WTC11 (cell line): Measurements from ENCODE around the gene SORCS2. TPM values are rescaled to one million over a fixed set of nuclear protein-coding genes. Genes with fewer than 3 reads are reported as not detected.

Source experiments
- ATAC-seq: fragments of 200-7000 bp; cut with Tn5 transposase; 2 replicates; pipeline ENCODE4 v1.10.0; 2021; ENCODE audit warnings: mild to moderate bottlenecking, moderate library complexity
- CTCF ChIA-PET: fragments of 300-600 bp; sonication (Branson Sonifier 250); formaldehyde crosslinking; loops from one replicate; lab custom pipeline; 2021; ENCODE audit warnings: antibody characterized with exemption; lab: Charles Lee
- POLR2A ChIA-PET: fragments of 350-600 bp; sonication (Branson Sonifier 250); formaldehyde crosslinking; loops from one replicate; lab custom pipeline; 2021; ENCODE audit warnings: antibody characterized with exemption; lab: Charles Lee
- DNase-seq: peaks from one replicate; pipeline ENCODE4 v3.0.0; 2021; ENCODE audit warnings: low spot score
- H3K27ac Mint-ChIP-seq: 2 replicates; pipeline ENCODE4 v1.8.0; 2021; ENCODE audit warnings: mixed read lengths
- H3K27me3 Mint-ChIP-seq: 2 replicates; pipeline ENCODE4 v1.8.0; 2021; ENCODE audit warnings: low read depth, mild to moderate bottlenecking, moderate library complexity, mixed read lengths
- H3K36me3 Mint-ChIP-seq: 2 replicates; pipeline ENCODE4 v1.8.0; 2021; ENCODE audit warnings: mixed read lengths
- H3K4me1 Mint-ChIP-seq: 2 replicates; pipeline ENCODE4 v1.8.0; 2022; ENCODE audit warnings: mixed read lengths
- H3K4me3 Mint-ChIP-seq: 2 replicates; pipeline ENCODE4 v1.8.0; 2021; ENCODE audit warnings: mild to moderate bottlenecking, moderate library complexity, mixed read lengths
- H3K9me3 Mint-ChIP-seq: 2 replicates; pipeline ENCODE4 v1.8.0; 2021; ENCODE audit warnings: mixed read lengths
- ATF1 ChIP-seq: sonication (generic); formaldehyde crosslinking; IDR thresholded peaks from 2 replicates; pipeline ENCODE4 v1.8.1; 2023; ENCODE audit warnings: mild to moderate bottlenecking, moderate library complexity, missing genetic modification reagents
- ATF3 ChIP-seq: sonication (generic); formaldehyde crosslinking; conservative IDR thresholded peaks from 2 replicates; pipeline ENCODE4 v1.8.1; 2022; ENCODE audit warnings: mild to moderate bottlenecking, missing genetic modification reagents
- ATF6 ChIP-seq: sonication (generic); formaldehyde crosslinking; IDR thresholded peaks from 2 replicates; pipeline ENCODE4 v1.8.1; 2023; ENCODE audit warnings: mild to moderate bottlenecking, missing genetic modification reagents
- CDX4 ChIP-seq: fragments of 250-450 bp; sonication (Bioruptor Pico); IDR thresholded peaks from 2 replicates; pipeline ENCODE4 v1.9.0; 2021; ENCODE audit warnings: moderate library complexity, mild to moderate bottlenecking, inconsistent platforms, borderline replicate concordance
- CREB1 ChIP-seq: sonication (generic); formaldehyde crosslinking; IDR thresholded peaks from 2 replicates; pipeline ENCODE4 v1.8.0; 2023; ENCODE audit warnings: mild to moderate bottlenecking, missing genetic modification reagents
- E2F4 ChIP-seq: sonication (generic); formaldehyde crosslinking; IDR thresholded peaks from 2 replicates; pipeline ENCODE4 v1.8.1; 2022; ENCODE audit warnings: low read depth, mild to moderate bottlenecking, moderate library complexity, missing genetic modification reagents, borderline replicate concordance
- E2F5 ChIP-seq: sonication (generic); formaldehyde crosslinking; IDR thresholded peaks from 2 replicates; pipeline ENCODE4 v1.8.1; 2022; ENCODE audit warnings: mild to moderate bottlenecking, moderate library complexity, missing genetic modification reagents
- EMX1 ChIP-seq: fragments of 250-450 bp; sonication (Bioruptor Pico); IDR thresholded peaks from 2 replicates; pipeline ENCODE4 v1.8.0; 2021; ENCODE audit warnings: mild to moderate bottlenecking
- ETV6 ChIP-seq: sonication (generic); formaldehyde crosslinking; IDR thresholded peaks from 2 replicates; pipeline ENCODE4 v1.8.1; 2022; ENCODE audit warnings: mild to moderate bottlenecking, missing genetic modification reagents
- FOXJ3 ChIP-seq: sonication (generic); formaldehyde crosslinking; IDR thresholded peaks from 2 replicates; pipeline ENCODE4 v1.9.0; 2021; ENCODE audit warnings: missing genetic modification reagents, mild to moderate bottlenecking, borderline replicate concordance
- FOXP1 ChIP-seq: sonication (generic); formaldehyde crosslinking; IDR thresholded peaks from 2 replicates; pipeline ENCODE4 v1.8.0; 2022; ENCODE audit warnings: missing genetic modification reagents, mild to moderate bottlenecking, moderate library complexity, borderline replicate concordance
- GABPB1 ChIP-seq: sonication (generic); formaldehyde crosslinking; IDR thresholded peaks from 2 replicates; pipeline ENCODE4 v1.8.1; 2023; ENCODE audit warnings: mild to moderate bottlenecking, missing genetic modification reagents
- GRHL2 ChIP-seq: fragments of 250-450 bp; sonication (Bioruptor Pico); IDR thresholded peaks from 2 replicates; pipeline ENCODE4 v1.8.0; 2022; ENCODE audit warnings: mild to moderate bottlenecking, moderate library complexity; ENCODE audit not compliant: insufficient replicate concordance, severe bottlenecking
- JAZF1 ChIP-seq: fragments of 250-450 bp; sonication (Bioruptor Pico); IDR thresholded peaks from 2 replicates; pipeline ENCODE4 v1.9.0; 2021; ENCODE audit warnings: moderate library complexity, mild to moderate bottlenecking, inconsistent platforms
- KAT7 ChIP-seq: sonication (generic); formaldehyde crosslinking; IDR thresholded peaks from 2 replicates; pipeline ENCODE4 v1.8.1; 2023; ENCODE audit warnings: missing genetic modification reagents, mild to moderate bottlenecking, borderline replicate concordance
- MXD4 ChIP-seq: fragments of 250-450 bp; sonication (Bioruptor Pico); IDR thresholded peaks from 2 replicates; pipeline ENCODE4 v1.8.0; 2021; ENCODE audit warnings: mild to moderate bottlenecking, moderate library complexity, borderline replicate concordance
- SMAD4 ChIP-seq: sonication (generic); formaldehyde crosslinking; IDR thresholded peaks from 2 replicates; pipeline ENCODE4 v1.8.0; 2022; ENCODE audit warnings: mild to moderate bottlenecking, missing genetic modification reagents
- SOX15 ChIP-seq: fragments of 250-450 bp; sonication (Bioruptor Pico); IDR thresholded peaks from 2 replicates; pipeline ENCODE4 v1.9.0; 2021; ENCODE audit warnings: mild to moderate bottlenecking
- TEAD1 ChIP-seq: sonication (generic); formaldehyde crosslinking; IDR thresholded peaks from 2 replicates; pipeline ENCODE4 v1.8.0; 2022; ENCODE audit warnings: mild to moderate bottlenecking, missing genetic modification reagents
- USF1 ChIP-seq: sonication (generic); formaldehyde crosslinking; IDR thresholded peaks from 2 replicates; pipeline ENCODE4 v1.8.0; 2022; ENCODE audit warnings: mild to moderate bottlenecking, missing genetic modification reagents
- ZBTB21 ChIP-seq: sonication (generic); formaldehyde crosslinking; IDR thresholded peaks from 2 replicates; pipeline ENCODE4 v1.8.1; 2023; ENCODE audit warnings: mild to moderate bottlenecking, missing genetic modification reagents, borderline replicate concordance
- ZMAT4 ChIP-seq: fragments of 250-450 bp; sonication (Bioruptor Pico); IDR thresholded peaks from 2 replicates; pipeline ENCODE4 v1.9.0; 2021; ENCODE audit warnings: mild to moderate bottlenecking
- ZNF263 ChIP-seq: sonication (generic); formaldehyde crosslinking; IDR thresholded peaks from 2 replicates; pipeline ENCODE4 v1.8.1; 2022; ENCODE audit warnings: low read depth, mild to moderate bottlenecking, moderate library complexity, missing genetic modification reagents
- ZSCAN18 ChIP-seq: fragments of 250-450 bp; sonication (Bioruptor Pico); IDR thresholded peaks from 2 replicates; pipeline ENCODE4 v2.1.2; 2022; ENCODE audit warnings: mild to moderate bottlenecking, moderate library complexity
- total RNA-seq: library from RNA; stranded (reverse); gene quantifications from 3 replicates; pipeline ENCODE4 v1.2.3, GENCODE V29; 2021

The SORCS2 gene
- total RNA-seq, 1 experiment from 2014 or later = 6.6 TPM

- POLR2A ChIA-PET = no interaction called here
- Mint-ChIP-seq H3K4me1 (no peaks in the 10 kb centered on the region), H3K27me3 (no peaks in the 10 kb centered on the region; the same call in 1 of the 2 replicates)
- no peak for ATAC-seq
- CTCF ChIA-PET = no interaction called here
- TF ChIP-seq USF1 (CRISPR knock-in tag) (no peak), SOX15 (CRISPR knock-in tag) (no peak), CDX4 (no peak), ZMAT4 (CRISPR knock-in tag) (no peak), FOXJ3 (no peak), ZBTB21 (CRISPR knock-in tag) (no peak), ZSCAN18 (CRISPR knock-in tag) (no peak)
- TF ChIP-seq, all 79 proteins: peak for 0
- no peak for DNase-seq
- peaks cover 16% of the 10 kb centered on the region for H3K9me3 Mint-ChIP-seq
- H3K27ac Mint-ChIP-seq = no peak overlapping the region
- H3K4me3 Mint-ChIP-seq = no peak overlapping the region
- H3K36me3 Mint-ChIP-seq = peaks cover 15% of the 10 kb centered on the region
These were observed 495.5 kb downstream of the SORCS2 start for GRCh38 chr4:7687796-7688195.

GRCh38 chr4:7689773-7690693, 497.7 kb downstream of the SORCS2 start:
- Mint-ChIP-seq H3K36me3 (no peaks in the 10 kb centered on the region), H3K27me3 (no peaks in the 10 kb centered on the region; the same call in none of the 2 replicates), H3K4me1 (no peaks in the 10 kb centered on the region), H3K9me3 (no peaks in the 10 kb centered on the region; the same call in 1 of the 2 replicates), H3K27ac (no peak overlapping the region), H3K4me3 (no peak overlapping the region)
- DNase-seq = no peak
- ATAC-seq = no peak
- ChIA-PET CTCF (no interaction called here), POLR2A (no interaction called here)
- TF ChIP-seq ATF3 (CRISPR knock-in tag) (no peak), GABPB1 (CRISPR knock-in tag) (no peak), ATF6 (CRISPR knock-in tag) (no peak), KAT7 (CRISPR knock-in tag) (no peak), JAZF1 (CRISPR knock-in tag) (no peak), GRHL2 (no peak), SMAD4 (no peak), ATF1 (no peak), FOXP1 (no peak), E2F4 (no peak), ZSCAN18 (CRISPR knock-in tag) (no peak), CREB1 (CRISPR knock-in tag) (no peak), E2F5 (no peak), EMX1 (CRISPR knock-in tag) (no peak), ETV6 (CRISPR knock-in tag) (no peak), ZNF263 (CRISPR knock-in tag) (no peak), MXD4 (CRISPR knock-in tag) (no peak), TEAD1 (CRISPR knock-in tag) (no peak)
